ENCODE results near the gene HVCN1.
A peak's percentile ranks its signal among the peaks of the same experiment; 100 is the strongest.
"Not testable (repeated sequence)": the region's sequence is repeated elsewhere in the genome, so short reads cannot be mapped to it uniquely, and the experiment has no call there.

DNA sequence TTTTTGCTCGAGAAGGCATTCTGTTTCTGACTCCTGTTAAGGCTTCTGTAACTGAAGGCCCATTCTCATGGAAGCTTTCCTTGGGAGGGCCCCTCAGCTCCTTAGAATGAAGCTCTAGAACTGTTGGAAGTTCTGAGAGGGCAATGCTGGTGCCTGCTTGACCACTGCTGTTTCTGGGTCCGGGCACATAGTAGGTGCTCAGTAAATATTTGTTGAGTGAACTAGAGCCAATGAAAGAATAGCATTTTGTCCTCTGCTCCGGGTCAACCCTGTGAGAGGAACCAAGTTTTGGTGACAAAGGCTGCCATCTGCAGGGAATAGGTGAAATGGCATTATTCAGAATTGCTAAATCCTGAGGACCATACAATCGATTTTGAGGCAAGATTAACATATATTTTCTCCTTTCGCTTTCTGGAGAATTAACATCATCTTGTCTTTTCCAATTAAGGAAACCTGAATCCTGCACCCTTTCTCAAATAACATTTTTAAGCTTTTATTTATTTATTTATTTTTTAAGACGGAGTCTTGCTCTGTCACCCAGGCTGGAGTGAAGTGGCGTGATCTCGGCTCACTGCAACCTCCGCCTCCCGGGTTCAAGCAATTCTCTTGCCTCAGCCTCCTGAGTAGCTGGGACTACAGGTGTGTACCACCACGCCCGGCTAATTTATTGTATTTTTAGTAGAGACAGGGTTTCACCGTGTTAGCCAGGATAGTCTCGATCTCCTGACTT is 86.7 kb downstream of the HVCN1 start:
- peak; percentile 54 to 73 for TF ChIP-seq CTCF (IDR thresholded peaks at IDR 0.05)
- not testable (repeated sequence) for TF ChIP-seq POLR2AphosphoS5, POLR2A (IDR thresholded peaks at IDR 0.05)
